Measurements from ENCODE around the gene TMEM156. TPM values are rescaled to one million over a fixed set of nuclear protein-coding genes. Genes with fewer than 3 reads are reported as not detected.

TMEM156 gene
- total RNA-seq, 6 donors from 2014 or later: 0.30 to 1.8 (median 1.0) TPM; not detected in 1

GRCh38 chr4:38919494-38919893 lies 112.7 kb downstream of the TMEM156 start:
- 99 to 100% methylated on average over 3 of the region's 3 CpGs for WGBS, 2 donors
- H3K36me3 ChIP-seq: peaks cover 4 to 97% (median 48%) of the 10 kb centered on the region in 4 donors
- no peak for ATAC-seq (ENCODE audit: low FRiP score in 2 of 2)
- no peak for TF ChIP-seq POLR2A (IDR thresholded peaks at IDR 0.05)
- no peak for TF ChIP-seq EP300 (IDR thresholded peaks at IDR 0.05)
- TF ChIP-seq POLR2AphosphoS5 (IDR thresholded peaks at IDR 0.05): no peak
- no peak for TF ChIP-seq CTCF (IDR thresholded peaks at IDR 0.05)
- no peak overlapping the region for H3K4me3 ChIP-seq
- no peaks in the 10 kb centered on the region for H3K27me3 ChIP-seq
- DNase-seq: no peak
- H3K27ac ChIP-seq: no peak overlapping the region
- H3K9me3 ChIP-seq: no peaks in the 10 kb centered on the region
- no peaks in the 10 kb centered on the region for H3K4me1 ChIP-seq

GRCh38 chr4:38917481-38918025 lies 114.7 kb downstream of the TMEM156 start:
- H3K27me3 ChIP-seq: no peaks in the 10 kb centered on the region
- TF ChIP-seq CTCF (IDR thresholded peaks at IDR 0.05) (no peak), EP300 (IDR thresholded peaks at IDR 0.05) (no peak), POLR2AphosphoS5 (IDR thresholded peaks at IDR 0.05) (no peak), POLR2A (IDR thresholded peaks at IDR 0.05) (no peak)
- H3K4me1 ChIP-seq: no peaks in the 10 kb centered on the region
- no peak overlapping the region for H3K27ac ChIP-seq
- no peak for DNase-seq
- 84 to 96% methylated on average over 8 of the region's 8 CpGs for WGBS, 2 donors
- ATAC-seq (ENCODE audit: low FRiP score in 2 of 2): no peak
- peaks cover 4 to 98% (median 48%) of the 10 kb centered on the region in 4 donors for H3K36me3 ChIP-seq
- no peak overlapping the region for H3K4me3 ChIP-seq
- no peaks in the 10 kb centered on the region for H3K9me3 ChIP-seq

Other genes starting within 250 kb of the TMEM156 start
- gene TLR10, start 249.4 kb downstream of the TMEM156 start, total RNA-seq: 1 to 10 TPM in 1 of 6 donors, under 1 TPM in 3, not detected in 2; 0.61 to 1.0 (median 0.81) TPM
- gene TLR1, start 227.6 kb downstream of the TMEM156 start, total RNA-seq: 10 to 100 TPM; 16.4 to 41.9 (median 24.8) TPM
- 10 to 100 TPM in 2 of 6 donors, 1 to 10 TPM in 4; 3.2 to 10.4 (median 5.8) TPM for gene TLR6, start 175.6 kb downstream of the TMEM156 start, total RNA-seq
- 10 to 100 TPM; 27.2 to 92.5 (median 43.1) TPM for gene FAM114A1, start 164.6 kb downstream of the TMEM156 start, total RNA-seq
- gene KLHL5, start 29.8 kb upstream of the TMEM156 start, total RNA-seq: 10 to 100 TPM; 14.7 to 36.2 (median 23.7) TPM
- 100 to 1,000 TPM in 1 of 6 donors, 10 to 100 TPM in 5; 27.1 to 211 (median 52.3) TPM for gene WDR19, start 150.1 kb upstream of the TMEM156 start, total RNA-seq

Data from upper lobe of left lung (tissue), 6 donors.